K562 (cell line): ENCODE results near the gene PRKACB. TPM values are rescaled to one million over a fixed set of nuclear protein-coding genes. Genes with fewer than 3 reads are reported as not detected.

Experiments used
- ATAC-seq: fragments of 200-7000 bp; cut with Tn5 transposase; 3 replicates; pipeline ENCODE4 v1.9.1; 2020; ENCODE audit warnings: moderate library complexity
- BruUV-seq: library from RNA; stranded (reverse); fragments of 400-500 nt; replicated peaks from 2 replicates; lab custom pipeline; 2021; lab: Mats Ljungman, UMichigan
- CTCF ChIA-PET: fragments of 300-600 bp; formaldehyde crosslinking; extraction: SDS; loops from one replicate; lab custom pipeline; 2021; ENCODE audit warnings: low intra/inter-chr PET ratio; lab: Yijun Ruan, JAX
- POLR2A ChIA-PET: fragments of 300-600, 350-650 bp; sonication (Branson Sonifier 250); formaldehyde crosslinking; extraction: SDS; loops from one replicate; lab custom pipeline; 2021; ENCODE audit warnings: antibody characterized with exemption, inconsistent platforms; lab: Yijun Ruan, JAX
- DNase-seq, 4 experiments: peaks; one replicate each; pipeline versions ENCODE4 v3.0.0 to v3.0.0-alpha.2; 2011 to 2018; ENCODE audit warnings: low spot score in 3 of 4, mixed read lengths in 3 of 4; ENCODE audit errors: extremely low read depth in 1 of 4
- FAIRE-seq: peaks from 2 replicates; lab custom pipeline; 2011; peaks lifted over from hg19 to GRCh38; lab: Jason Lieb, UNC
- H2AFZ ChIP-seq: 2 replicates; pipeline ENCODE4 v1.6.0; 2011; ENCODE audit warnings: low read depth, low read length, control low read depth, inconsistent platforms
- H3K27ac ChIP-seq: fragments of 200-600 bp; 3 replicates; pipeline ENCODE4 v1.8.0; 2011; ENCODE audit warnings: low read depth, mild to moderate bottlenecking, control low read depth, inconsistent platforms, low read length, moderate library complexity, mixed read lengths; ENCODE audit errors: extremely low read depth
- H3K27me3 ChIP-seq, 2 experiments: fragments of 300-600 bp in 1 of 2; 2 replicates in 1 of 2; 3 replicates in 1 of 2; pipeline versions ENCODE4 v1.6.0 to v1.8.0; 2011; ENCODE audit warnings: inconsistent platforms in 2 of 2, low read length in 2 of 2, mild to moderate bottlenecking in 1 of 2, mixed read lengths in 1 of 2, moderate library complexity in 1 of 2; ENCODE audit not compliant: control insufficient read depth in 2 of 2, insufficient read depth in 2 of 2
- H3K36me3 ChIP-seq: fragments of 300-600 bp; 3 replicates; pipeline ENCODE4 v1.8.0; 2011; ENCODE audit warnings: mild to moderate bottlenecking, low read length, inconsistent platforms; ENCODE audit not compliant: control insufficient read depth, insufficient read depth
- H3K4me1 ChIP-seq, 2 experiments: fragments of 200-600 bp in 1 of 2; replicated peaks in 1 of 2; 2 replicates in 1 of 2; 3 replicates in 1 of 2; pipeline versions ENCODE4 v1.5.1 to v1.8.0; 2011; ENCODE audit warnings: inconsistent platforms in 2 of 2, low read length in 2 of 2, mild to moderate bottlenecking in 1 of 2, mixed read lengths in 1 of 2, moderate library complexity in 1 of 2; ENCODE audit not compliant: control insufficient read depth in 2 of 2, insufficient read depth in 2 of 2
- H3K4me2 ChIP-seq: 2 replicates; pipeline ENCODE4 v1.6.1; 2011; ENCODE audit warnings: low read length, control low read depth, inconsistent platforms, mixed read lengths; ENCODE audit not compliant: insufficient read depth
- H3K4me3 ChIP-seq: fragments of 200-600 bp; sonication (generic), shearing (Covaris generic); 2 replicates; pipeline ENCODE4 v1.5.1; 2016; ENCODE audit warnings: control low read depth, inconsistent platforms
- H3K79me2 ChIP-seq: fragments of 200-600 bp; 3 replicates; pipeline ENCODE4 v1.8.0; 2011; ENCODE audit warnings: low read length, inconsistent platforms; ENCODE audit not compliant: control insufficient read depth, insufficient read depth
- H3K9ac ChIP-seq, 2 experiments: 2 replicates each; pipeline versions ENCODE4 v1.6.0 to v1.6.1; 2011; ENCODE audit warnings: low read depth in 2 of 2, low read length in 2 of 2, control low read depth in 1 of 2, inconsistent platforms in 1 of 2, mild to moderate bottlenecking in 1 of 2, mixed read lengths in 1 of 2; ENCODE audit not compliant: insufficient read depth in 1 of 2
- H3K9me1 ChIP-seq: one replicate; pipeline ENCODE4 v1.6.0; 2011; ENCODE audit warnings: inconsistent platforms, mild to moderate bottlenecking, low read length, moderate library complexity; ENCODE audit not compliant: control insufficient read depth, insufficient read depth
- H3K9me3 ChIP-seq: replicated peaks from 2 replicates; pipeline ENCODE4 v1.5.1; 2011; ENCODE audit warnings: low read depth, low read length, inconsistent platforms; ENCODE audit not compliant: control insufficient read depth, insufficient read depth
- H4K20me1 ChIP-seq: replicated peaks from 2 replicates; pipeline ENCODE4 v1.6.1; 2011; ENCODE audit warnings: low read length, inconsistent platforms, mixed read lengths; ENCODE audit not compliant: control insufficient read depth, insufficient read depth
- ARID1B ChIP-seq: fragments of 450-650 bp; IDR thresholded peaks from 2 replicates; pipeline ENCODE4 v1.6.1; 2016; ENCODE audit warnings: antibody characterized with exemption, mild to moderate bottlenecking, inconsistent platforms
- HNRNPH1 ChIP-seq: fragments of 200-400 bp; formaldehyde crosslinking; optimal IDR thresholded peaks from 2 replicates; pipeline ENCODE3; 2017; ENCODE audit warnings: low read depth, mild to moderate bottlenecking, low read length, moderate library complexity
- MBD2 ChIP-seq: sonication (generic); IDR thresholded peaks from 2 replicates; pipeline ENCODE4 v1.6.1; 2016; ENCODE audit warnings: low read depth, borderline replicate concordance
- MCM7 ChIP-seq, 2 experiments: fragments of 450-650 bp; IDR thresholded peaks; 2 replicates each; pipeline ENCODE4 v1.6.1; 2016 to 2018
- NFE2 ChIP-seq: IDR thresholded peaks from 2 replicates; pipeline ENCODE4 v1.6.1; 2014; ENCODE audit warnings: antibody characterized with exemption, low read depth
- NRF1 ChIP-seq, 2 experiments: fragments of 450-650 bp; IDR thresholded peaks in 1 of 2; conservative IDR thresholded peaks in 1 of 2; 2 replicates each; pipeline ENCODE4 v1.6.1; 2014; ENCODE audit warnings: mild to moderate bottlenecking in 2 of 2
- RERE ChIP-seq: sonication (generic); formaldehyde crosslinking; IDR thresholded peaks from 2 replicates; pipeline ENCODE4 v1.8.0; 2023; ENCODE audit warnings: missing genetic modification reagents, mild to moderate bottlenecking, borderline replicate concordance
- SMAD4 ChIP-seq: fragments of 250-450 bp; sonication (Bioruptor Pico); conservative IDR thresholded peaks from 2 replicates; pipeline ENCODE4 v1.8.0; 2021; ENCODE audit warnings: inconsistent platforms, mild to moderate bottlenecking, moderate library complexity
- WGBS: fragments of 100-300 bp; shearing (Covaris generic); methylation state at CpG from one replicate; pipeline ENCODE4 v1.1.6; 2016; ENCODE audit warnings: low coverage, mixed read lengths; ENCODE audit not compliant: insufficient coverage; ENCODE audit errors: missing lambda C conversion rate; 5-methylcytosine and 5-hydroxymethylcytosine counted together
- in situ Hi-C: fragments of 300-500 bp; cut with MboI; formaldehyde crosslinking; loops from 4 replicates; pipeline ENCODE4 v1.15.0; 2018; ENCODE audit warnings: inconsistent platforms, mixed read lengths
- intact Hi-C: fragments of 100-400 bp; cut with micrococcal nuclease; formaldehyde crosslinking; loops from 2 replicates; pipeline ENCODE4 v1.14.2; 2022
- polyA plus RNA-seq, 8 experiments: library from polyadenylated mRNA; depleted of rRNA in 4 of 8; stranded (reverse) in 5 of 8; unstranded in 3 of 8; fragments of >200 nt; fragmentation: Nextera tagmentation in 2 of 8; fragmentation: Illumina TruSeq in 1 of 8; extraction: Ambion mirVana in 2 of 8; extraction: Trizol in 1 of 8; gene quantifications; 2 replicates each; pipeline versions ENCODE4 v1.2.1 to v1.2.3, GENCODE V29; 2011 to 2014; ENCODE audit warnings: inconsistent platforms in 1 of 8, missing spikeins in 1 of 8
- total RNA-seq, 7 experiments: library from RNA; depleted of rRNA in 6 of 7; stranded (reverse); fragments of >200 nt in 6 of 7; fragmentation: Illumina TruSeq in 2 of 7; extraction: Trizol in 2 of 7; gene quantifications; 2 replicates each; pipeline versions ENCODE4 v1.2.1 to v1.2.3, GENCODE V29; 2011 to 2021; ENCODE audit warnings: low replicate concordance in 1 of 7

The PRKACB gene
- total and polyA plus RNA-seq, 9 of the 15 experiments (the other 6 are each of a cell fraction or from before 2014, with no cell fraction given): 1.1 to 5.2 (median 2.8) TPM

- no peak for ATAC-seq
- no peaks in the 10 kb centered on the region for H3K36me3 ChIP-seq
- no peaks in the 10 kb centered on the region for H3K79me2 ChIP-seq
- no peak for DNase-seq
- ChIA-PET CTCF (no interaction called here), POLR2A (no interaction called here)
- no peak for FAIRE-seq
- H3K9ac ChIP-seq: no peak overlapping the region
- no peak overlapping the region for H2AFZ ChIP-seq
- no peak overlapping the region for H3K4me2 ChIP-seq
- H3K9me3 ChIP-seq: no peaks in the 10 kb centered on the region
- in situ Hi-C loops: no loop called here
- 33% methylated on average over 1 of the region's 1 CpG for WGBS
- intact Hi-C loops: no loop called here
- H3K27ac ChIP-seq: no peak overlapping the region
- no peaks in the 10 kb centered on the region; a peak in 1 of 5 replicates for H3K4me1 ChIP-seq
- no TSS peak for BruUV-seq
- TF ChIP-seq RERE (CRISPR knock-in tag): no peak
- TF ChIP-seq MCM7 (IDR thresholded peaks at IDR 0.05): no peak
- no peak for TF ChIP-seq ARID1B
- TF ChIP-seq HNRNPH1: no peak
- peak; percentile 26 to 42; a peak in 2 of 4 replicates for TF ChIP-seq NRF1 (conservative IDR thresholded peaks at IDR 0.05 in 1 of 2, IDR thresholded peaks at IDR 0.05 in 1 of 2)
- TF ChIP-seq SMAD4 (CRISPR knock-in tag): no peak
- no peak for TF ChIP-seq NFE2
- no peak for TF ChIP-seq MBD2
- no peaks in the 10 kb centered on the region for H4K20me1 ChIP-seq
- H3K27me3 ChIP-seq: no peaks in the 10 kb centered on the region
- no peak overlapping the region for H3K4me3 ChIP-seq
- H3K9me1 ChIP-seq: no peaks in the 10 kb centered on the region
Observed at GRCh38 chr1:84282780-84283333, 138.8 kb downstream of the PRKACB start.
